ENCODE results near the gene PLCD1.

DNA sequence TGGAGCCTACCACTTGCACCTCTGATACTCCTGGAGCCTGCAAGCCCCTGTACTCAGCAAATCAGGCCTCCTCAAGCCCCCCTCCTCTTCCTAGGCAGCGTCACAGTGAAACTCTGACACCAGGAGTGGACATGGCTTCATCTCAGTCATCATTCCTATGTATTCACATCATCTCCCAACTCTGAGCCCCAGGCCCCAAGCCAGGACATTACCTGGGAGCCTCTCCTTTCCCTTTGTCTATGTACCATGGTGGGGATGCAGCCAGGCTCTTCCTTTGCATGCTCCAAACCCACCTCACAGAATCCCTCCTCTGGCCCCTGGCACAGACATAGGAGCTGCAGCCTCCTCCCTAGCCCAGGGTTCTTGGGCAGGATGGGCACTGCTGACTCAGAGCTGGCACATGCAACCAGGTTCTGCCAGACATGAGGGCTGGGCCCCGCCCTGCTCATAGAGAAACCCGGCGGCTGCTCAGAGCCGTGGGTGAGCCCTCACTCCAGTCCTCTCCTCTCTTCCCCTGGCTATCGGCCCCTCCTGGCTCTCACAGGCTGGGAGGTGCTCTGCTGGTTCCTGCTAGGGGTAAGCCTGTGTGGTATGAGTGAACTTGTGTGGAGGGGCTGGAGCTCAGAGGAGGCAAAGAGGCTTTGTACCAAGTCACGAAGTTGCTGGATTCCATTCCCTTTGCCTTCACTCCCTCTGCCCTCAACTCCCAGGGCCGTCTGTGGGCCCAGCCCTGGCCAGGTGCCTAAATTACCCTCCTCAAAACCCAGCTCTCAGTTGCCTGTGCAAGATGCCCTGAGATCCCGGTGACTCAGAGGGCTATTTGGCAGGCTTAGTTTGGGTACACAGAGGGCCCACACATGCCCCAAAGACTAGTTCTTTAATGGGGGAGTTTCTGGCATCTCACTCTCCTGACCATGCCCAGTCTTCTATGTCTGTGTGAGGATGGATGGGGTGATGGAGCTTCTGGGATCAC, 1.9 kb upstream of the PLCD1 start:
- TF ChIP-seq EP300 (IDR thresholded peaks at IDR 0.05; ENCODE audit: borderline replicate concordance in 1 of 2, low read depth in 1 of 2, low read length in 1 of 2) = no peak
- TF ChIP-seq, protein P1, sequence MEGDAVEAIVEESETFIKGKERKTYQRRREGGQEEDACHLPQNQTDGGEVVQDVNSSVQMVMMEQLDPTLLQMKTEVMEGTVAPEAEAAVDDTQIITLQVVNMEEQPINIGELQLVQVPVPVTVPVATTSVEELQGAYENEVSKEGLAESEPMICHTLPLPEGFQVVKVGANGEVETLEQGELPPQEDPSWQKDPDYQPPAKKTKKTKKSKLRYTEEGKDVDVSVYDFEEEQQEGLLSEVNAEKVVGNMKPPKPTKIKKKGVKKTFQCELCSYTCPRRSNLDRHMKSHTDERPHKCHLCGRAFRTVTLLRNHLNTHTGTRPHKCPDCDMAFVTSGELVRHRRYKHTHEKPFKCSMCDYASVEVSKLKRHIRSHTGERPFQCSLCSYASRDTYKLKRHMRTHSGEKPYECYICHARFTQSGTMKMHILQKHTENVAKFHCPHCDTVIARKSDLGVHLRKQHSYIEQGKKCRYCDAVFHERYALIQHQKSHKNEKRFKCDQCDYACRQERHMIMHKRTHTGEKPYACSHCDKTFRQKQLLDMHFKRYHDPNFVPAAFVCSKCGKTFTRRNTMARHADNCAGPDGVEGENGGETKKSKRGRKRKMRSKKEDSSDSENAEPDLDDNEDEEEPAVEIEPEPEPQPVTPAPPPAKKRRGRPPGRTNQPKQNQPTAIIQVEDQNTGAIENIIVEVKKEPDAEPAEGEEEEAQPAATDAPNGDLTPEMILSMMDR (IDR thresholded peaks at IDR 0.05) = no peak
- no peak for TF ChIP-seq FOXM1 (IDR thresholded peaks at IDR 0.05; ENCODE audit: low read depth)
- TF ChIP-seq RAD21 (IDR thresholded peaks at IDR 0.05; ENCODE audit: low read length) = no peak
- no peak for TF ChIP-seq RFX5 (IDR thresholded peaks at IDR 0.05; ENCODE audit: low read length)
- TF ChIP-seq, protein P2, sequence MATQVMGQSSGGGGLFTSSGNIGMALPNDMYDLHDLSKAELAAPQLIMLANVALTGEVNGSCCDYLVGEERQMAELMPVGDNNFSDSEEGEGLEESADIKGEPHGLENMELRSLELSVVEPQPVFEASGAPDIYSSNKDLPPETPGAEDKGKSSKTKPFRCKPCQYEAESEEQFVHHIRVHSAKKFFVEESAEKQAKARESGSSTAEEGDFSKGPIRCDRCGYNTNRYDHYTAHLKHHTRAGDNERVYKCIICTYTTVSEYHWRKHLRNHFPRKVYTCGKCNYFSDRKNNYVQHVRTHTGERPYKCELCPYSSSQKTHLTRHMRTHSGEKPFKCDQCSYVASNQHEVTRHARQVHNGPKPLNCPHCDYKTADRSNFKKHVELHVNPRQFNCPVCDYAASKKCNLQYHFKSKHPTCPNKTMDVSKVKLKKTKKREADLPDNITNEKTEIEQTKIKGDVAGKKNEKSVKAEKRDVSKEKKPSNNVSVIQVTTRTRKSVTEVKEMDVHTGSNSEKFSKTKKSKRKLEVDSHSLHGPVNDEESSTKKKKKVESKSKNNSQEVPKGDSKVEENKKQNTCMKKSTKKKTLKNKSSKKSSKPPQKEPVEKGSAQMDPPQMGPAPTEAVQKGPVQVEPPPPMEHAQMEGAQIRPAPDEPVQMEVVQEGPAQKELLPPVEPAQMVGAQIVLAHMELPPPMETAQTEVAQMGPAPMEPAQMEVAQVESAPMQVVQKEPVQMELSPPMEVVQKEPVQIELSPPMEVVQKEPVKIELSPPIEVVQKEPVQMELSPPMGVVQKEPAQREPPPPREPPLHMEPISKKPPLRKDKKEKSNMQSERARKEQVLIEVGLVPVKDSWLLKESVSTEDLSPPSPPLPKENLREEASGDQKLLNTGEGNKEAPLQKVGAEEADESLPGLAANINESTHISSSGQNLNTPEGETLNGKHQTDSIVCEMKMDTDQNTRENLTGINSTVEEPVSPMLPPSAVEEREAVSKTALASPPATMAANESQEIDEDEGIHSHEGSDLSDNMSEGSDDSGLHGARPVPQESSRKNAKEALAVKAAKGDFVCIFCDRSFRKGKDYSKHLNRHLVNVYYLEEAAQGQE (IDR thresholded peaks at IDR 0.05; ENCODE audit: low read depth, low read length) = no peak
- no peak for TF ChIP-seq SMC3 (IDR thresholded peaks at IDR 0.05; ENCODE audit: low read depth, low read length)
- no peak for TF ChIP-seq FOXJ3 (CRISPR knock-in tag; IDR thresholded peaks at IDR 0.05)
